BLaER1 (cell line): ENCODE data around the gene RAB25.

Experiments used
- H3K27ac ChIP-seq: shearing (Covaris generic); formaldehyde crosslinking; 2 replicates; pipeline ENCODE4 v1.8.1; 2022
- H3K27me3 ChIP-seq: shearing (Covaris generic); formaldehyde crosslinking; 2 replicates; pipeline ENCODE4 v1.8.1; 2022
- H3K36me3 ChIP-seq: shearing (Covaris generic); formaldehyde crosslinking; 2 replicates; pipeline ENCODE4 v1.8.1; 2022
- H3K4me1 ChIP-seq: shearing (Covaris generic); formaldehyde crosslinking; 2 replicates; pipeline ENCODE4 v1.8.1; 2022
- H3K4me2 ChIP-seq: shearing (Covaris generic); formaldehyde crosslinking; 2 replicates; pipeline ENCODE4 v1.8.1; 2022
- H3K4me3 ChIP-seq: shearing (Covaris generic); formaldehyde crosslinking; 2 replicates; pipeline ENCODE4 v1.8.1; 2022
- H3K9ac ChIP-seq: shearing (Covaris generic); formaldehyde crosslinking; 2 replicates; pipeline ENCODE4 v1.8.1; 2022
- H3K9me3 ChIP-seq: shearing (Covaris generic); formaldehyde crosslinking; 2 replicates; pipeline ENCODE4 v1.8.1; 2022
- H4K20me1 ChIP-seq: shearing (Covaris generic); formaldehyde crosslinking; 2 replicates; pipeline ENCODE4 v1.8.1; 2022
- Cebpa-rat ChIP-seq: shearing (Covaris generic); IDR thresholded peaks from 2 replicates; pipeline ENCODE4 v1.8.1; 2022

Gene RAB25

GRCh38 chr1:156076609-156077429, 15.9 kb downstream of the RAB25 start:
- Histone ChIP-seq H3K9me3 (no peaks in the 10 kb centered on the region), H3K9ac (peak overlapping the region; percentile 17), H3K4me2 (peak overlapping the region; percentile 81), H3K4me1 (peaks cover 76% of the 10 kb centered on the region), H3K27ac (peak overlapping the region; percentile 41; the same call in 1 of the 2 replicates), H3K4me3 (peak overlapping the region; percentile 50), H3K27me3 (no peaks in the 10 kb centered on the region), H4K20me1 (peaks cover 89% of the 10 kb centered on the region), H3K36me3 (peaks cover 50% of the 10 kb centered on the region)
- no peak for TF ChIP-seq Cebpa-rat

- Histone ChIP-seq H3K9me3 (no peaks in the 10 kb centered on the region), H3K36me3 (peaks cover 48% of the 10 kb centered on the region), H3K4me1 (peaks cover 74% of the 10 kb centered on the region), H3K4me3 (no peak overlapping the region), H3K4me2 (peak overlapping the region; percentile 81), H3K9ac (no peak overlapping the region), H3K27ac (no peak overlapping the region), H4K20me1 (peaks cover 86% of the 10 kb centered on the region), H3K27me3 (no peaks in the 10 kb centered on the region)
- no peak for TF ChIP-seq Cebpa-rat
Measured at GRCh38 chr1:156077430-156077760, 16.4 kb downstream of the RAB25 start.

- H3K9ac ChIP-seq = peak overlapping the region; percentile 47
- H3K4me2 ChIP-seq = peak overlapping the region; percentile 90
- peaks cover 74% of the 10 kb centered on the region for H4K20me1 ChIP-seq
- H3K9me3 ChIP-seq = no peaks in the 10 kb centered on the region
- H3K4me3 ChIP-seq = no peak overlapping the region
- TF ChIP-seq Cebpa-rat = no peak
- peaks cover 36% of the 10 kb centered on the region for H3K36me3 ChIP-seq
- H3K27me3 ChIP-seq = no peaks in the 10 kb centered on the region
- peak overlapping the region; percentile 19; the same call in 1 of the 2 replicates for H3K27ac ChIP-seq
- H3K4me1 ChIP-seq = peaks cover 75% of the 10 kb centered on the region
Measured at GRCh38 chr1:156078728-156079127, 17.8 kb downstream of the RAB25 start.

GRCh38 chr1:156079762-156080161, 18.8 kb downstream of the RAB25 start:
- Histone ChIP-seq H3K27ac (peak overlapping the region; percentile 87; the same call in 1 of the 2 replicates), H3K4me1 (peaks cover 83% of the 10 kb centered on the region), H3K9ac (peak overlapping the region; percentile 91; the same call in 1 of the 2 replicates), H3K9me3 (no peaks in the 10 kb centered on the region), H3K27me3 (no peaks in the 10 kb centered on the region), H3K4me2 (peak overlapping the region; percentile 90), H3K36me3 (peaks cover 29% of the 10 kb centered on the region), H4K20me1 (peaks cover 69% of the 10 kb centered on the region), H3K4me3 (peak overlapping the region; percentile 88)
- no peak for TF ChIP-seq Cebpa-rat

GRCh38 chr1:156080241-156080862, 19.4 kb downstream of the RAB25 start:
- Histone ChIP-seq H3K4me3 (peak overlapping the region; percentile 88), H4K20me1 (peaks cover 68% of the 10 kb centered on the region), H3K4me1 (peaks cover 81% of the 10 kb centered on the region), H3K4me2 (peak overlapping the region; percentile 90), H3K36me3 (peaks cover 23% of the 10 kb centered on the region), H3K9me3 (no peaks in the 10 kb centered on the region), H3K9ac (peak overlapping the region; percentile 91), H3K27me3 (no peaks in the 10 kb centered on the region), H3K27ac (peak overlapping the region; percentile 87; the same call in 1 of the 2 replicates)
- no peak for TF ChIP-seq Cebpa-rat

GRCh38 chr1:156080863-156081179, 19.9 kb downstream of the RAB25 start:
- Histone ChIP-seq H3K9ac (peak overlapping the region; percentile 91), H3K36me3 (peaks cover 19% of the 10 kb centered on the region), H3K27ac (peak overlapping the region; percentile 87), H3K4me1 (peaks cover 79% of the 10 kb centered on the region), H3K27me3 (no peaks in the 10 kb centered on the region), H4K20me1 (peaks cover 63% of the 10 kb centered on the region), H3K4me3 (peak overlapping the region; percentile 88), H3K4me2 (peak overlapping the region; percentile 90), H3K9me3 (no peaks in the 10 kb centered on the region)
- no peak for TF ChIP-seq Cebpa-rat

GRCh38 chr1:156081180-156081916, 20.4 kb downstream of the RAB25 start:
- peak overlapping the region; percentile 87 for H3K27ac ChIP-seq
- peak overlapping the region; percentile 88 for H3K4me3 ChIP-seq
- peaks cover 58% of the 10 kb centered on the region for H4K20me1 ChIP-seq
- H3K27me3 ChIP-seq = no peaks in the 10 kb centered on the region
- H3K9me3 ChIP-seq = no peaks in the 10 kb centered on the region
- TF ChIP-seq Cebpa-rat = no peak
- H3K4me2 ChIP-seq = peak overlapping the region; percentile 90
- H3K4me1 ChIP-seq = peaks cover 79% of the 10 kb centered on the region
- peaks cover 14% of the 10 kb centered on the region for H3K36me3 ChIP-seq
- H3K9ac ChIP-seq = peak overlapping the region; percentile 91

GRCh38 chr1:156081917-156082308, 21.0 kb downstream of the RAB25 start:
- peak overlapping the region; percentile 91 for H3K9ac ChIP-seq
- peaks cover 58% of the 10 kb centered on the region for H4K20me1 ChIP-seq
- peak overlapping the region; percentile 88 for H3K4me3 ChIP-seq
- no peak for TF ChIP-seq Cebpa-rat
- H3K9me3 ChIP-seq = no peaks in the 10 kb centered on the region
- peak overlapping the region; percentile 87 for H3K27ac ChIP-seq
- peaks cover 77% of the 10 kb centered on the region for H3K4me1 ChIP-seq
- peaks cover 8% of the 10 kb centered on the region for H3K36me3 ChIP-seq
- H3K4me2 ChIP-seq = peak overlapping the region; percentile 90
- H3K27me3 ChIP-seq = no peaks in the 10 kb centered on the region

GRCh38 chr1:156082309-156083091, 21.5 kb downstream of the RAB25 start, which contains the start of gene MEX3A:
Gene MEX3A, minus strand, starts transcription at chr1:156082465. Its CDS starts 467 bp downstream, at chr1:156081998.
- Histone ChIP-seq H3K36me3 (peaks cover 2% of the 10 kb centered on the region), H3K4me2 (peak within 1 kb of the TSS; percentile 90), H3K27ac (peak within 1 kb of the TSS; percentile 87), H3K4me1 (peaks cover 77% of the 10 kb centered on the region), H3K27me3 (no peaks in the 10 kb centered on the region), H3K4me3 (peak within 1 kb of the TSS; percentile 88), H3K9me3 (no peaks in the 10 kb centered on the region), H3K9ac (peak within 1 kb of the TSS; percentile 91), H4K20me1 (peaks cover 52% of the 10 kb centered on the region)
- TF ChIP-seq Cebpa-rat = no peak
